NCI-H1048 (cell line): ENCODE measurements around the gene TTC22.
A peak's percentile ranks its signal among the peaks of the same experiment; 100 is the strongest.
"Not testable (repeated sequence)": the region's sequence is repeated elsewhere in the genome, so short reads cannot be mapped to it uniquely, and the experiment has no call there.

Experiments
- DNase-seq: peaks from one replicate; lab custom pipeline; 2025; lab: John Stamatoyannopoulos, UW

The TTC22 gene

DNA sequence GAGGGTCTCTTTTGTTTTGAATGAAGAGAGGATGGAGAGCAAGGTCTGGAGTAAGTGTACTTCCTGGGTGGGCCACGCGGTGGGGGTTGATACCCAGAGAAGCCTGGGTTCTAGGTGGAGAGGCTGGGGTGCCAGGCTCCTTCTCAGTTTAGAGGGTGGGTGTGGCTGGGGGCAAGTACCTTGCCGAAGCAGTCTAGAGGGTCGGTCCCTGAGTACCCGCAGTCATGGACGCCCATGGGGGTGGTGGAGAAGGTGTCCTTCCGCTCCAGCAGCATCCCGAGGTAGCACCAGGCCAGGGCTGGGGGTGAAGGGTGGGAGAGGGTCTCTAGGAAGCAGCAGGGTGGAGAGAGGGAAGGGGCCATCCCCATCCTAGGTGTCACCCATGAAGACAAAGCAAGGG lies 14.3 kb downstream of the TTC22 start:
- DNase-seq = no peak

GRCh38 chr1:54784066-54784465 lies 17.1 kb downstream of the TTC22 start:
- DNase-seq = no peak

- no peak for DNase-seq
These were observed 18.5 kb downstream of the TTC22 start for GRCh38 chr1:54782588-54782987.

GRCh38 chr1:54782156-54782555 lies 19.0 kb downstream of the TTC22 start:
- DNase-seq = no peak

DNA sequence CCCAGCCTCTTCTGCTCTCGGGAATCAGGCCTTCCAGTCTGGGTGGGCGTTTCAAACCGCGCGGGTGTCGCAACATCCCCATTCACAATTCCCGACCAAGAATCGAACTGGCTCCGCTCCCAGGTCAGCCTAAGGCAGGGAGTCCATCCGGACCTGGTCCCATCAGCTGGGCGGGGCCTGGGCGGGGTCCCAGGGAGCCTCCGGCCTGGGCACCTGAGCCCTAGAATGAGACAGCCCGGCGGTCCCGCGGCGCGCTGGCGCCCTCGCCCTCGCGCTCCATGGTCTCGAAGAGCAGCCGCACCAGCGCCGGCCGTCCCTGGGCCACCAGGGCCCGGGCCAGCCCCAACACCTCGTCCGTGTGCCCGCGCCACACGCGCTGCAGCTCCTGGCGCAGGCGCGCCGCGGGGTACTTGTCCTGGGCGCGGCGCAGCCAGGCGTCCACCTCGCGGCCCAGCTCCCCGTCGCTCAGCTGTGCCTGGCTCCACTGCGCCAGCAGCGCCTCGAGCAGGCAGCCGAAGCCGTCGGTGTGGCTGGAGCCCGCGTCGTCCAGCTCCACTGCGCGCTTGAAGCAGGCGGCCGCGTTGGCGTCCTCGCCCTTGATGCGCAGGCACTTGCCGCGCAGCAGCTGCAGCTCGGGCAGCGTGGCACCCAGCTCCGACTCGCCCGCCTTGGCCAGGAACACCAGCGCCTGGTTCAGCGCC lies 19.9 kb downstream of the TTC22 start:
- DNase-seq = no peak

DNA sequence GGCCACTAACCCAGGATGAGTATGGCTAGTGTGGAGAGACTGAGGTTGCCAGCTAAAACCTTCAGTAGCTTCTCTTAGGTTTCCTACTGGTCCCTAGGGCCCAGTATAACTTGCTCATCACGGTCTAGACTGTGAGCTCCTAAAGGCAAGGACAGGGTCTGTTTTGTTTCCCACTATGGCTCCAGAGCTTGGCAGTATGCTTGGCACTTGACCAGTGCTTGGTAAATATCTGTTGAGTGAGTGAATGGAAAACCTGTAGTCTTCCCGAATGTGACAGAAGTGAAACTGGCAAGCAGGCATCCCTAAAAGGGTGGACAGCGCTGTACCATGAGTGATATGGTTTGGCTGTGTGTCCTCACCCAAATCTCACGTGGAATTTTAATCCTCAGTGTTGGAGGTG lies 23.7 kb downstream of the TTC22 start:
- DNase-seq = no peak

DNA sequence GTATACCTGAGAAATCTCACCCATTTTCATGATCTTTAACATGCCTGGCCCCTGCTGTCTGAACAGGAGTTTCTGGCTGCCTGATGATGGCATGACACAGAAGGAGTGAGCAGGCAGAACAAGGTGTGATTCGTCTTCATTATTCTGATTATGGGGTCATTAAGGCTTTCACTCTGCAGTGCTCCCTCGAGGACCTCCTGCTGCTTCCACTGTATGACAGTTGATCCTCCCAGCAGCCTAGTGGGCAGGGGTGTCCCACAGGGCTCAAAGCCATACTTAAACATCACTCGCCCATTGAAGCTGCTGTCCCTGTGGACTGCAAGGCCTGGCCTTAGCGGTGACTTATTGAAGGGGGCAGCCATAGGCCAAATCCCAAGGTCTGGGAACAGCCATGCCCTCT lies 24.1 kb downstream of the TTC22 start:
- DNase-seq = no peak

DNA sequence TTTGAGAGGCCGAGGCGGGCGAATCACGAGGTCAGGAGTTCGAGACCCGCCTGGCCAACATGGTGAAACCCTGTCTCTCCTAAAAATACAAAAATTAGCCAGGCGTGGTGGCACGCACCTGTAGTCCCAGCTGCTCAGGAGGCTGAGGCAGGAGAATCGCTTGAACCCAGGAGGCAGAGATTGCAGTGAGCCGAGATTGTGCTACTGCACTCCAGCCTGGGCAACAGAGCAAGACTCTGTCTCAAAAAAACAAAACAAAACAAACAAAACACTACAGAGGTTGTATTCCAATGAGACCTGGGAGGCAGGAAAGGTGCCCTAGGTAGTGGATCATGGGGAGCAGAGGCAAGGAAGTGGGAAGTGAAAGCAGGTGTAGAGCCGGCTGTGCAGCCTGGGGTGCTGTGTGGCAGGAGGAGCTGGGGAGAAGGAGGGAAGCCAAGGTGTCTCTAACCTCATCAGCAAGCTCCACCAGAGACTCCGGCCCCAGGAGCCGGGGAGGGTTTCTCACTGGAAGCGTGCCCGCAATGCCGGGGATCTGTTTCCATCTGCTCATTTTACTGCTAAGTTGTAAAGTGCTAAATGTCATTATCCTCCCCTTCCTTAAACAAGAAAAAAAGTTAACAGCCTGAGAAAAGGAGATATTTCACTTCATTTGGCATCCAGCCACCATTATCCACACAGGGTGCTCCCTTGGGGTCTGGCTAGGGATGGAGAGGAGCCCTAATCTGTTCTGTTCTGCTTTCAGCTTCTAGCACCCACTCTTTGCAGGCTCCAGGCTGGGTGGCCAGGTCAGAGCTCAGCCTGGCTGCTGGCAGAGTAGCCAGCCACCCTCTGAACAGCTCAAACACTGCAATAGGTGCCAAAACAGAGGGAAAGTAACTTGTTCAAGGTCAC lies 25.0 kb downstream of the TTC22 start:
- DNase-seq = not testable (repeated sequence)

DNA sequence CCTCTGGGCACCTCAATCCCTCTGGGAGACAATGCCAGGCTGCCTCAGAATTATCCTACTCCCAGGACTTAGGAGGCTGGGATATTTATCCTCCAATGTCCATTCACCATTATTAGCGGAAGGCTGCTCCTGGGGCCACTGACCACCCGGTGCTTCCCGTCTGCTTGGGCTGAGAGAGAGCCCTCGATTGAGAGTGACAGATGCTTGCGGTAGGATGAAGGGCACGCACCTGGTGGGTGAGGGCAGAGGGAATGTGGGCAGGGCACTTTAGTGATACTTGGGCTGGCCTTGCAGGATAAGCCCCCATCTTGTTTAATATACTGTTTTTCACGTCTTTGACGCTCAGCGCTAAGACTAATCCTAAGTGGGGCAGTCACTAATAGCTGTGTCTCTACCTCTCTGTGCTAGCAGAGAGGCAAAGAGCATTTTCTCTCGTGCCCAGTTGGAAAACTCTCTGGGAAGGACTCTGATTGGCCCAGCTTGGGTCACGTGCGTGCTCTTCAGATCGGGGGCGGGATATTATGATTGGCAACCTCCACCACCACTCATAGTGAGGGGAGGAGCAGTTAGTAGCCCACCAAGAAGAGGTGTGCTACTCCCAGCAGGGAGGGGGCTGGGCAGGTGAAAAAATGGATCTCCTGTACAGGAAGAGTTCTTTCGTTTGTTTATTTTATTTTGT lies 26.2 kb downstream of the TTC22 start:
- no peak for DNase-seq

- DNase-seq = no peak
These were observed 28.2 kb downstream of the TTC22 start for GRCh38 chr1:54772951-54773350.

- DNase-seq = no peak
These were observed 33.0 kb downstream of the TTC22 start for GRCh38 chr1:54768093-54768492.

- DNase-seq = no peak
These were observed 33.6 kb downstream of the TTC22 start for GRCh38 chr1:54767526-54767925.

- DNase-seq = no peak
These were observed 34.4 kb downstream of the TTC22 start for GRCh38 chr1:54766726-54767125.

GRCh38 chr1:54764922-54765561 lies 36.1 kb downstream of the TTC22 start:
- DNase-seq = no peak

DNA sequence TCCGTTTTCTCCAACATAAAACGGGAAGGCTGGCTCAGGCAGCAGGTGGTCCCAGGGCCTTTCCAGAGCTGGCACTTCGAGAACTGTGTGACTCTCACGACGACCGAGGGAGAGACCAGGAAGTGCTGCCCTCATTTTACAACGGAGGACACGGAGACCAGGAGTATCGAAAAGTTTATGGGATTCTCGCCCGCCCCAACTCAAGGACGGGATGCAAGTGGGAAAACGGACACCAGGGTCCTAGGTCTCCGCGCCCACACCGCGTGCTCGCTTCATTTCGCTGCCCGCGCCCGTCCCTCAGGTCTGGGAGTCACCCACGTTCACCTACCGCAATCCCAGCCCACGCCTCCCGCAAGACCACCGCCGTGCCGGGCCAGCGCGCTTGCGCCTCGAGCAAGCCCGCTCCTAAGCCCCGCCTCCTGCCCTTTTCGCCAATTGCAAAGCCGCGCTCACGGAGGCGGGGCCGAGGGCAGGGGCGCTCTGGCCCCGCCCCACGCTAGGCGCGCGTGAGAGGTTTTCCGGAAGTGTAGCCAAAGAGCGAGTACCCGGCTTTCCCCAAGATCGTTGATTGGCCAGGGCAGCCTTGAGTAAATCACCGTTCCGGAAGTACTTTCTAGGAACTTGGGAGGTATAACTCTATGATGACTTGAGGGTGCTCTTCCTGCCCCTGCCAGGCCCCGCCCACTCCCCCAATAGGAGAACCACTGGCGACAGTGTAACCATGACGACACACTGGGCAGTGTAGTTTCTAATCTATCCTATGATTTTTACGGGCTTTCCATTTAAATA lies 36.8 kb downstream of the TTC22 start, which contains the start of gene PARS2:
TSS of gene PARS2 (minus strand) at position 391 of the 789 bp plus-strand sequence. CDS start 5,362 bp downstream, outside the sequence.
- DNase-seq = peak; percentile 99

- DNase-seq = no peak
These were observed 37.3 kb downstream of the TTC22 start for GRCh38 chr1:54763816-54764132.

DNA sequence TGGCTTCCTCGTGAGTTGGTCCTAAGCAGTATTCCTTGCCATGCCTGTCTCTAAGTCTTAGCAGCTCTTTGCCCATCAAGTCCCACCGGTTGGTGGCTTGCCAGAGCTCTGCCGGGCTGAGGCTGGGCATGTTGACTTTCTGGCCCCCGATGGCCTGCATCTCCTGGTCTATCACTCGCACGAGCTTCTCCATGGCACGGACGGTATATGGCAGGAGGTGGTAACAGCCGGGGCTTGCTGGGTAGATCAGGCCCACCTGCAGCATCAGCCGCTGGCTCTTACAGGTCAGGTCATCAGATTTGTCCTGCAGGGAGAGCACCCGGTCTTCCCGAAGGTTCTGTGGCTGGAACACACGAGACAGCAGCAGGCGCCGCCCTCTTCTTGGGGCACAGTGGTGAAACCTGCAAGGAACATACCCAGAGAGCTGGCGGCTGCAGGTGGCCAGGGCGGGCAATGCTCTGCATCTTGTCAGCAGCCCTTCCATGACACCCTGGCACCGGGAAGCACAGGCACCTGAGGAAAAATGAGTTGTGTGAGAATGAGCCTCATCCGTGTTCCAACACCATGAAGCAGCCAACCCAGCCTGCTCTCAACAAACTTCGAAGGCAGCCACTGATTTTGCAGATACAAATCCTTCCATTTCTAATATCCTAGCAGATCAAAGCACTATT lies 42.3 kb downstream of the TTC22 start:
- DNase-seq = no peak

GRCh38 chr1:54757833-54758232 lies 43.3 kb downstream of the TTC22 start:
- no peak for DNase-seq

- DNase-seq = no peak
These were observed 46.4 kb downstream of the TTC22 start for GRCh38 chr1:54754486-54755285.

DNA sequence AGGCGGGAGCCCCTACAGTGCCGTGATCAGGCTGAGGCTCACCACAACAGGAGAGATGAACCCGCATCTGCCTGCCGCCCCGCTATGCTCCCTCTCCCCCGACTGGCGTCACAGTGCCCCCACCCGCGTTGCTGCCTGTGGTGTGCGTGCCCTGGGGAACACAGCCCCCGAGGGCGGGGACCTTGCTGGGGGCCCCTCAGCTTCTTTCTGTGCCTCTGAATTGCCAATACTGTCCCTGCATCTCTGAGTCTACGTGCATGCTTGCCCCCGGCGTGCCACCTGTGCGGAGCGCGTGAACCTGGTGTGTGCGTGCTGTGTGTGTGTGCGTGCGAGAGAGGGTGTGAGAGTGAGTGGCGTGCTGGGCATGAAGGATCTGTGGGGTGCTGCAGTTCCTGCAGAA lies 47.1 kb downstream of the TTC22 start:
- no peak for DNase-seq
